ENCODE data around the gene CA5A.
A peak's percentile ranks its signal among the peaks of the same experiment; 100 is the strongest.

CA5A gene

DNA sequence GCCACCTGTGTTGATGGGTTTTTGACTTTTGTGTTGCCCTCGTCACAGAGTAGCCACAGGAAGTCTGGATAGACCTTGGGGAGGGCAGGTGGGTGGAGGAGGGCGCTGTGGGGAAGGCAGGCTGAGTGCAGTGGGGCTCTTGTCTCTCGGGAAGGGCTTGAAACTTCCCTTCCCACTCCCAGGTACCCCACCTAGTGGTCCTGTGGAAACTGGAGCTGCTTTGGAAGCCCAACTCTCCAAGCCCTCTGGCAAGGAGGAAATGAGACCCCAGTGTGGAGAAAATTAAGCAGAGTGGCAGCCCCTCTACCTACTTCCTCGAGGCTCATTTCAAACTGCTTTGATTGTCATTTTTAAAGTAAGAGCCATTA is 9.2 kb downstream of the CA5A start:
- TF ChIP-seq FOXM1 (IDR thresholded peaks at IDR 0.05; ENCODE audit: borderline replicate concordance, low read depth) (no peak), TAF1 (IDR thresholded peaks at IDR 0.05; ENCODE audit: low read depth) (no peak), YY1 (IDR thresholded peaks at IDR 0.05; ENCODE audit: low read depth) (no peak), CEBPB (IDR thresholded peaks at IDR 0.05) (no peak), EGR1 (IDR thresholded peaks at IDR 0.05) (no peak)

DNA sequence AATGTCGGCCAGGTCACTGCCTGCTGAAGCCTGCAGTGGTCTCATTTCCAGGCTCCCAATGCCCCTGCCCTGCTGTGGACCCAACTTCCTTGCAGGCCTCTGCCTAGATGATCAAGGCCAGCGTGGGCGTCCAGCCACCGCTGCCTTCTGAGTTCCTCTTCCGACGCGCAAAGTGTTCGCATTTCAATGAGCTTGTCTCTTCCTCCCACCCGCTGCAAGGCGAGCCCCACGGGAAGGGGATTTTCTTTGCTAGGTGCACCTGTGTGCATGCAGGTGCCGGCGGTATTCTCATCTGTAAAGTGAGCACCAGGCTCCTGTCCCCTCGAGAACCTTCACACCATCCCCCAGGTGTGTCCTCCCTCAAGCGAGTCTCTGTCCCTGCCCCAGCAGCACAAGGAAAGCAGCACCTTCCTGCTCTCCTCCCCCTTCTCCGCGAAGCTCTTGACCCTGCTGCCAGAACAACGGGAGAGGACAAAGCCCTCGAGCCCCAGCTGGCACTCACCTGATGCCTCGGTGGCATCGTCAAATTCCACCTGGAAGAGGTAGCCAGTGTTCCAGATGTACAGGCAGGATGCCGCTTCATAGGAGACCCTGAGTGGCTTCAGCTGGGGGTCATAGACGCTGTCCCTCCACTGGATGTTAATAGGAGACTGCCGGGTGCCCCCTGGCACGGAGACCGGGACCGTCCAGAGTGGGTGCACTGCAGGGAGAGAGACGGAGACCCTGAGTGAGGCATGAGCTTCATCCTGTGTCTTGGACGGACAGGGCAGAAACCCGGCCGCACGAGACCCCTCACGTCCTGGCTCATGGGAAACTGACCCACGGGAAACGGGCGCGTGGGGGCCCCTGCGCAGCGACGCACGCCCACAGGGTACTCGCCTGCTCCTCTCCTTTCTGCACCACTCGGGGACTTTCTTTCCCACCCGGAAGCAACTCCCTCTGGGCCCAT is 9.8 kb downstream of the CA5A start:
- TF ChIP-seq, protein P1, sequence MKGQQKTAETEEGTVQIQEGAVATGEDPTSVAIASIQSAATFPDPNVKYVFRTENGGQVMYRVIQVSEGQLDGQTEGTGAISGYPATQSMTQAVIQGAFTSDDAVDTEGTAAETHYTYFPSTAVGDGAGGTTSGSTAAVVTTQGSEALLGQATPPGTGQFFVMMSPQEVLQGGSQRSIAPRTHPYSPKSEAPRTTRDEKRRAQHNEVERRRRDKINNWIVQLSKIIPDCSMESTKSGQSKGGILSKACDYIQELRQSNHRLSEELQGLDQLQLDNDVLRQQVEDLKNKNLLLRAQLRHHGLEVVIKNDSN (IDR thresholded peaks at IDR 0.05), result no peak
- TF ChIP-seq NFIC (IDR thresholded peaks at IDR 0.05), result no peak
- no peak for TF ChIP-seq CREB1 (IDR thresholded peaks at IDR 0.05; ENCODE audit: low read depth)
- no peak for TF ChIP-seq ZBTB7A (IDR thresholded peaks at IDR 0.05; ENCODE audit: low read depth)
- TF ChIP-seq FOXM1 (IDR thresholded peaks at IDR 0.05; ENCODE audit: borderline replicate concordance, low read depth), result no peak
- no peak for TF ChIP-seq TCF12 (IDR thresholded peaks at IDR 0.05; ENCODE audit: low read depth)
- TF ChIP-seq, protein P2, sequence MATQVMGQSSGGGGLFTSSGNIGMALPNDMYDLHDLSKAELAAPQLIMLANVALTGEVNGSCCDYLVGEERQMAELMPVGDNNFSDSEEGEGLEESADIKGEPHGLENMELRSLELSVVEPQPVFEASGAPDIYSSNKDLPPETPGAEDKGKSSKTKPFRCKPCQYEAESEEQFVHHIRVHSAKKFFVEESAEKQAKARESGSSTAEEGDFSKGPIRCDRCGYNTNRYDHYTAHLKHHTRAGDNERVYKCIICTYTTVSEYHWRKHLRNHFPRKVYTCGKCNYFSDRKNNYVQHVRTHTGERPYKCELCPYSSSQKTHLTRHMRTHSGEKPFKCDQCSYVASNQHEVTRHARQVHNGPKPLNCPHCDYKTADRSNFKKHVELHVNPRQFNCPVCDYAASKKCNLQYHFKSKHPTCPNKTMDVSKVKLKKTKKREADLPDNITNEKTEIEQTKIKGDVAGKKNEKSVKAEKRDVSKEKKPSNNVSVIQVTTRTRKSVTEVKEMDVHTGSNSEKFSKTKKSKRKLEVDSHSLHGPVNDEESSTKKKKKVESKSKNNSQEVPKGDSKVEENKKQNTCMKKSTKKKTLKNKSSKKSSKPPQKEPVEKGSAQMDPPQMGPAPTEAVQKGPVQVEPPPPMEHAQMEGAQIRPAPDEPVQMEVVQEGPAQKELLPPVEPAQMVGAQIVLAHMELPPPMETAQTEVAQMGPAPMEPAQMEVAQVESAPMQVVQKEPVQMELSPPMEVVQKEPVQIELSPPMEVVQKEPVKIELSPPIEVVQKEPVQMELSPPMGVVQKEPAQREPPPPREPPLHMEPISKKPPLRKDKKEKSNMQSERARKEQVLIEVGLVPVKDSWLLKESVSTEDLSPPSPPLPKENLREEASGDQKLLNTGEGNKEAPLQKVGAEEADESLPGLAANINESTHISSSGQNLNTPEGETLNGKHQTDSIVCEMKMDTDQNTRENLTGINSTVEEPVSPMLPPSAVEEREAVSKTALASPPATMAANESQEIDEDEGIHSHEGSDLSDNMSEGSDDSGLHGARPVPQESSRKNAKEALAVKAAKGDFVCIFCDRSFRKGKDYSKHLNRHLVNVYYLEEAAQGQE (IDR thresholded peaks at IDR 0.05; ENCODE audit: low read depth), result no peak
- no peak for TF ChIP-seq TEAD4 (IDR thresholded peaks at IDR 0.05)
- TF ChIP-seq RAD21 (IDR thresholded peaks at IDR 0.05; ENCODE audit: low read depth), result no peak
- TF ChIP-seq CEBPB (IDR thresholded peaks at IDR 0.05), result no peak
- no peak for TF ChIP-seq EGR1 (IDR thresholded peaks at IDR 0.05)
- TF ChIP-seq TAF1 (IDR thresholded peaks at IDR 0.05; ENCODE audit: low read depth), result no peak
- TF ChIP-seq EP300 (IDR thresholded peaks at IDR 0.05; ENCODE audit: borderline replicate concordance), result no peak
- no peak for TF ChIP-seq YY1 (IDR thresholded peaks at IDR 0.05; ENCODE audit: low read depth)
- TF ChIP-seq, protein P3, sequence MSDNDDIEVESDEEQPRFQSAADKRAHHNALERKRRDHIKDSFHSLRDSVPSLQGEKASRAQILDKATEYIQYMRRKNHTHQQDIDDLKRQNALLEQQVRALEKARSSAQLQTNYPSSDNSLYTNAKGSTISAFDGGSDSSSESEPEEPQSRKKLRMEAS (IDR thresholded peaks at IDR 0.05), result no peak

DNA sequence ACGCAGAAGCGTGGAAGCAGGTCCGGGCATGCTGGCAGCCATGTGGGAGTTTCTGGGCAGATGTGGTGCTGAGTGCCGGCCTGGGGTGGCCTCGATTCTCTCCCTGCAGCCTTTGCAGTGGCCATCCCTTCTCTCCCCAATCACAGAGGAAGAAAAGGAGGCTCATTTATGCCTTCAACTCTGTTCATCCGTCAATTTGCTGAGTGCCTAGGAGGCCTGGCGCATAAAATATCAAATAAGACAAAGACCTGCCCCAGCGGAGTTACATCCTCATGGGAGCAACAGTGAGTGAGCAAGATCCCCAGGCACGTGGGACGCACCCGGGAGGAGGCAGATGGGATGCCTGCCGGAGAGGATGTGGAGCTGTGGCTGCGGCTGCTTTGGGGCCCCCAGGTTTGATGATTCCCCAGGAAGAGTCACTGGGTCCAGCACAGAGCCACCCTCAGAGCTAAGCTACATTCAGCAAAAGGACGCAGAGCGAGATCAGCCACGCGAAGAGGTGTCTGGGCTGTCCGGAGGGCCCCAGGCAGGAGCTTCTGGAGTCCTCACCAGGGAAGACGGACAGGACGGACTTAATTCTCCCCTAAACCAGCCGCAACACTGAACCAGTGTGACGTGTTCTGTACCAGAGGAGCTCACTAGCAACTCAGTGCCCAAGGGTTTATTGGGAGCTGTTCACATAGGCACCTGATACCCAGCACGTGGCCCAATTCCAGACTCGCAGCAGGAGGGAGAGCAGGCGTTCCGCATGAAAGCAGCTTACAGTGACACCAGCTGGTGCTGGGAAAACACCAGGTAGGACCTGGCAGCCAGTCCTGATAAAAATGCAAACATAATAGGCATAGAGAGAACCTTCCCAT is 11.3 kb downstream of the CA5A start:
- no peak for TF ChIP-seq EGR1 (IDR thresholded peaks at IDR 0.05)
- TF ChIP-seq EP300 (IDR thresholded peaks at IDR 0.05; ENCODE audit: borderline replicate concordance), result peak; percentile 95
- peak; percentile 74; the same call in 1 of the 2 replicates for TF ChIP-seq FOXM1 (IDR thresholded peaks at IDR 0.05; ENCODE audit: borderline replicate concordance, low read depth)
- TF ChIP-seq CREB1 (IDR thresholded peaks at IDR 0.05; ENCODE audit: low read depth), result peak; percentile 51
- peak; percentile 99 for TF ChIP-seq NFIC (IDR thresholded peaks at IDR 0.05)
- peak; percentile 39; the same call in 1 of the 2 replicates for TF ChIP-seq RAD21 (IDR thresholded peaks at IDR 0.05; ENCODE audit: low read depth)
- TF ChIP-seq, protein P1 (IDR thresholded peaks at IDR 0.05), result peak; percentile 89
- TF ChIP-seq, protein P3 (IDR thresholded peaks at IDR 0.05), result peak; percentile 92
- peak; percentile 94 for TF ChIP-seq TEAD4 (IDR thresholded peaks at IDR 0.05)
- TF ChIP-seq TAF1 (IDR thresholded peaks at IDR 0.05; ENCODE audit: low read depth), result peak; percentile 37; the same call in 1 of the 2 replicates
- TF ChIP-seq, protein P2 (IDR thresholded peaks at IDR 0.05; ENCODE audit: low read depth), result peak; percentile 38; the same call in 1 of the 2 replicates
- peak; percentile 54; the same call in 1 of the 2 replicates for TF ChIP-seq CEBPB (IDR thresholded peaks at IDR 0.05)
- TF ChIP-seq TCF12 (IDR thresholded peaks at IDR 0.05; ENCODE audit: low read depth), result peak; percentile 99
- TF ChIP-seq YY1 (IDR thresholded peaks at IDR 0.05; ENCODE audit: low read depth), result peak; percentile 70; the same call in 1 of the 2 replicates
- TF ChIP-seq ZBTB7A (IDR thresholded peaks at IDR 0.05; ENCODE audit: low read depth), result no peak

DNA sequence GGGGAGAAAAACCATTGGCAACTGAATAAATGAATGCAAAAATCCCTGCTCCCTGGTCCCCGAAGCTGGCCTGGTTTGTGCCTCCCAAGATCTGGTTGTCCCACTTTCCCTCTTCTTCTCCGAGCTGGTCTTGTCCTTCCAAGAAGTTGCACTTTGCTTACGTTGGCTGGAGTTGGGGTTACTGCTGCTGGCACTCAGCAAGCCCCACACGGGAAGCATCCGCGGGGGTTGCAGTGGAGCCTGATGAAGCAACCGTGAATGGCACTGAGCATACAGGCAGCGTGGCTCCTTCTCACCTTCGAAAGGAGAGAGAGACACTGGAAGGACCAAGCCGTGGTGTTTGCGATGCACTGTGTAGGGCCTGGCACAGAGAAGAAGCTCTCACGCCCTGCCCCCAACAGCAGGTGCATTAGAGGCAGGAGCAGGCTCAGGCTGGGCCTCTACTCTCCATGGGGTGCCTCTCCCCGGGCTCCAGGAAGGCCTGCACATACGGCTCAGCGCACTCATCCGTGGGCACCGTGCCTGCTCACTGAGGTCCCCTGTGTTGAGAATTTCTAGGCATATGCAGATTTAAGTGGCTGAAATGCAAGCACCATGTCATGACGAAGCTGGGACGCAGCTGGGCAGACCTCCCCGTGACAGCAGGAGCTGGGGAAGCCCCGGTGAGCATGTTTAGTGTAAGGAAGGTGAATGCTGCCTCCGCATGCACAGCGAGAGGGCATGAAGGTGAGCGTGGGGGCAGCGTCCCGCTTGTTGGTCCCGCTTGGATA is 12.1 kb downstream of the CA5A start:
- TF ChIP-seq TEAD4 (IDR thresholded peaks at IDR 0.05), result peak; percentile 91
- TF ChIP-seq, protein P2 (IDR thresholded peaks at IDR 0.05; ENCODE audit: low read depth), result no peak
- peak; percentile 97 for TF ChIP-seq EP300 (IDR thresholded peaks at IDR 0.05; ENCODE audit: borderline replicate concordance)
- TF ChIP-seq TAF1 (IDR thresholded peaks at IDR 0.05; ENCODE audit: low read depth), result no peak
- peak; percentile 58; the same call in 1 of the 2 replicates for TF ChIP-seq YY1 (IDR thresholded peaks at IDR 0.05; ENCODE audit: low read depth)
- no peak for TF ChIP-seq ZBTB7A (IDR thresholded peaks at IDR 0.05; ENCODE audit: low read depth)
- TF ChIP-seq NFIC (IDR thresholded peaks at IDR 0.05), result peak; percentile 97
- TF ChIP-seq TCF12 (IDR thresholded peaks at IDR 0.05; ENCODE audit: low read depth), result peak; percentile 100
- TF ChIP-seq, protein P1 (IDR thresholded peaks at IDR 0.05), result no peak
- peak; percentile 82 for TF ChIP-seq FOXM1 (IDR thresholded peaks at IDR 0.05; ENCODE audit: borderline replicate concordance, low read depth)
- TF ChIP-seq CEBPB (IDR thresholded peaks at IDR 0.05), result peak; percentile 53; the same call in 1 of the 2 replicates
- TF ChIP-seq CREB1 (IDR thresholded peaks at IDR 0.05; ENCODE audit: low read depth), result peak; percentile 67
- TF ChIP-seq RAD21 (IDR thresholded peaks at IDR 0.05; ENCODE audit: low read depth), result no peak
- TF ChIP-seq, protein P3 (IDR thresholded peaks at IDR 0.05), result peak; percentile 86
- TF ChIP-seq EGR1 (IDR thresholded peaks at IDR 0.05), result peak; percentile 34; the same call in 1 of the 2 replicates
